HCT116 (cell line): ENCODE results near the gene ICAM2. TPM values are rescaled to one million over a fixed set of nuclear protein-coding genes. Genes with fewer than 3 reads are reported as not detected.

Experiments
- ATAC-seq: fragments of 200-7000 bp; cut with Tn5 transposase; 2 replicates; pipeline ENCODE4 v1.9.1; 2020; ENCODE audit warnings: mild to moderate bottlenecking, moderate library complexity
- BruUV-seq: library from RNA; stranded (reverse); fragments of 400-500 nt; replicated peaks from 2 replicates; lab custom pipeline; 2021; lab: Mats Ljungman, UMichigan
- CTCF ChIA-PET: fragments of 300-600 bp; sonication (Branson Sonifier 250); formaldehyde crosslinking; loops from one replicate; lab custom pipeline; 2021; ENCODE audit warnings: antibody characterized with exemption; lab: Charles Lee
- POLR2A ChIA-PET: fragments of 300-600, 350-600 bp; sonication (Branson Sonifier 250); formaldehyde crosslinking; loops from one replicate; lab custom pipeline; 2021; ENCODE audit warnings: antibody characterized with exemption; lab: Charles Lee
- RAD21 ChIA-PET, 2 experiments: fragments of 300-600 bp; sonication (Branson Sonifier 250); formaldehyde crosslinking; loops; one replicate each; lab custom pipeline; 2023; ENCODE audit warnings: low total read pairs in 2 of 2; ENCODE audit not compliant: uncharacterized antibody in 2 of 2, unreplicated experiment in 2 of 2, low non-redundant PET in 1 of 2; lab: Charles Lee
- DNase-seq: peaks from one replicate; pipeline ENCODE4 v3.0.0-alpha.2; 2010; ENCODE audit warnings: low read depth, low spot score
- H2AFZ ChIP-seq: fragments of 200-600 bp; shearing (Covaris generic), sonication (generic); 2 replicates; pipeline ENCODE4 v1.6.1; 2017; ENCODE audit warnings: low read depth, mixed run types, mixed read lengths, antibody characterized with exemption, low read length; ENCODE audit not compliant: poor library complexity, severe bottlenecking
- H3K27ac ChIP-seq: 2 replicates; pipeline ENCODE4 v1.5.1; 2012; ENCODE audit warnings: low read depth, low read length
- H3K27me3 ChIP-seq: fragments of 200-600 bp; sonication (generic); 2 replicates; pipeline ENCODE4 v1.6.1; 2016; ENCODE audit warnings: mixed run types, low read length, mixed read lengths; ENCODE audit not compliant: insufficient read depth
- H3K36me3 ChIP-seq, 2 experiments: fragments of 200-500 bp in 1 of 2; fragments of 200-600 bp in 1 of 2; sonication (Bioruptor generic) in 1 of 2; sonication (generic) in 1 of 2; 2 replicates each; pipeline versions ENCODE4 v1.5.1 to v1.6.1; 2014 to 2016; ENCODE audit warnings: low read length in 2 of 2, inconsistent platforms in 1 of 2, mixed read lengths in 1 of 2, mixed run types in 1 of 2; ENCODE audit not compliant: insufficient read depth in 2 of 2, control insufficient read depth in 1 of 2
- H3K4me1 ChIP-seq, 2 experiments: fragments of 200-600 bp in 1 of 2; sonication (generic) in 1 of 2; 2 replicates each; pipeline versions ENCODE4 v1.5.1 to v1.6.1; 2012 to 2017; ENCODE audit warnings: low read length in 2 of 2, inconsistent platforms in 1 of 2, mild to moderate bottlenecking in 1 of 2, mixed read lengths in 1 of 2, mixed run types in 1 of 2, moderate library complexity in 1 of 2; ENCODE audit not compliant: insufficient read depth in 2 of 2, control insufficient read depth in 1 of 2
- H3K4me2 ChIP-seq: fragments of 200-600 bp; sonication (generic); 2 replicates; pipeline ENCODE4 v1.6.1; 2017; ENCODE audit warnings: mixed run types, low read length, mixed read lengths
- H3K4me3 ChIP-seq, 2 experiments: fragments of 200-600 bp in 1 of 2; sonication (generic) in 1 of 2; replicated peaks in 1 of 2; 2 replicates each; pipeline ENCODE4 v1.5.1; 2011 to 2016; ENCODE audit warnings: low read length in 2 of 2, control low read depth in 1 of 2, low read depth in 1 of 2, mild to moderate bottlenecking in 1 of 2, mixed read lengths in 1 of 2, mixed run types in 1 of 2
- H3K79me2 ChIP-seq: fragments of 200-600 bp; sonication (generic); 2 replicates; pipeline ENCODE4 v1.6.1; 2017; ENCODE audit warnings: mild to moderate bottlenecking, mixed run types, low read length, moderate library complexity, mixed read lengths; ENCODE audit not compliant: insufficient read depth
- H3K9ac ChIP-seq: fragments of 200-600 bp; sonication (generic); 2 replicates; pipeline ENCODE4 v1.6.1; 2016; ENCODE audit warnings: low read length, mixed read lengths
- H3K9me2 ChIP-seq: fragments of 200-600 bp; sonication (generic), shearing (Covaris generic); 2 replicates; pipeline ENCODE4 v1.6.1; 2017; ENCODE audit warnings: mixed run types, mild to moderate bottlenecking, moderate library complexity; ENCODE audit not compliant: insufficient read depth
- H3K9me3 ChIP-seq, 2 experiments: fragments of 200-500 bp in 1 of 2; fragments of 200-600 bp in 1 of 2; sonication (Bioruptor generic) in 1 of 2; sonication (generic) in 1 of 2; 2 replicates each; pipeline ENCODE4 v1.6.1; 2014 to 2017; ENCODE audit warnings: low read length in 2 of 2, mixed read lengths in 2 of 2, inconsistent platforms in 1 of 2, low read depth in 1 of 2, mild to moderate bottlenecking in 1 of 2, mixed run types in 1 of 2, moderate library complexity in 1 of 2; ENCODE audit not compliant: control insufficient read depth in 1 of 2, insufficient read depth in 1 of 2
- H4K20me1 ChIP-seq: fragments of 200-600 bp; sonication (generic), shearing (Covaris generic); 2 replicates; pipeline ENCODE4 v1.6.1; 2017; ENCODE audit warnings: mixed run types, mild to moderate bottlenecking, moderate library complexity; ENCODE audit not compliant: insufficient read depth
- CBX3 ChIP-seq: IDR thresholded peaks from 2 replicates; pipeline ENCODE4 v1.6.1; 2012; ENCODE audit warnings: low read depth
- CEBPB ChIP-seq: IDR thresholded peaks from 2 replicates; pipeline ENCODE4 v1.6.1; 2012; ENCODE audit warnings: low read depth
- EGR1 ChIP-seq: IDR thresholded peaks from 2 replicates; pipeline ENCODE4 v1.6.1; 2012; ENCODE audit warnings: low read depth
- ELF1 ChIP-seq: IDR thresholded peaks from 2 replicates; pipeline ENCODE4 v1.6.1; 2012; ENCODE audit warnings: low read depth, borderline replicate concordance
- EZH2 ChIP-seq: fragments of 200-600 bp; sonication (generic); IDR thresholded peaks from 2 replicates; pipeline ENCODE4 v1.6.1; 2017; ENCODE audit warnings: antibody characterized with exemption, mixed run types
- EZH2phosphoT487 ChIP-seq: fragments of 200-600 bp; IDR thresholded peaks from 2 replicates; pipeline ENCODE4 v1.6.1; 2018; ENCODE audit warnings: antibody characterized with exemption, borderline replicate concordance
- FOSL1 ChIP-seq: IDR thresholded peaks from 2 replicates; pipeline ENCODE4 v1.6.1; 2012; ENCODE audit warnings: low read depth
- JUND ChIP-seq: IDR thresholded peaks from 2 replicates; pipeline ENCODE4 v1.6.1; 2012
- POLR2AphosphoS5 ChIP-seq: IDR thresholded peaks from 2 replicates; pipeline ENCODE4 v1.6.1; 2011; ENCODE audit warnings: mild to moderate bottlenecking, low read depth, low read length, moderate library complexity
- RAD21 ChIP-seq: IDR thresholded peaks from 2 replicates; pipeline ENCODE4 v1.6.1; 2012; ENCODE audit warnings: low read depth, mild to moderate bottlenecking
- SIN3A ChIP-seq: IDR thresholded peaks from 2 replicates; pipeline ENCODE4 v1.6.1; 2012; ENCODE audit warnings: low read depth
- SP1 ChIP-seq: IDR thresholded peaks from 2 replicates; pipeline ENCODE4 v1.6.1; 2012; ENCODE audit warnings: low read depth
- TCF7L2 ChIP-seq: IDR thresholded peaks from 2 replicates; pipeline ENCODE4 v1.7.0; 2011; ENCODE audit warnings: borderline replicate concordance, inconsistent platforms; ENCODE audit not compliant: insufficient read depth, insufficient read length; ENCODE audit errors: extremely low read depth
- YY1 ChIP-seq: IDR thresholded peaks from 2 replicates; pipeline ENCODE4 v1.6.1; 2011; ENCODE audit warnings: low read length, low read depth, moderate library complexity, mild to moderate bottlenecking; ENCODE audit not compliant: insufficient replicate concordance; ENCODE audit errors: extremely low read depth
- ZFX ChIP-seq: fragments of 450-650 bp; IDR thresholded peaks from 2 replicates; pipeline ENCODE4 v1.6.1; 2017
- ZNF274 ChIP-seq: fragments of 200-500 bp; sonication (Bioruptor generic); IDR thresholded peaks from 2 replicates; pipeline ENCODE4 v1.6.1; 2014; ENCODE audit warnings: mild to moderate bottlenecking, low read depth, low read length, inconsistent platforms
- intact Hi-C: fragments of 100-400 bp; cut with micrococcal nuclease; formaldehyde crosslinking; loops from 2 replicates; pipeline ENCODE4 v1.10.0; 2022
- total RNA-seq: library from RNA; stranded (reverse); gene quantifications from one replicate; pipeline ENCODE4 v1.2.1, GENCODE V29; 2021; ENCODE audit not compliant: unreplicated experiment
- TF ChIP-seq, protein P1 (sequence below): IDR thresholded peaks from 2 replicates; pipeline ENCODE4 v1.6.1; 2012
- TF ChIP-seq, protein P2 (sequence below): IDR thresholded peaks from 2 replicates; pipeline ENCODE4 v1.6.1; 2012; ENCODE audit warnings: low read depth
- TF ChIP-seq, protein P3 (sequence below), 3 experiments: fragments of 200-600 bp in 1 of 3; sonication (generic) in 1 of 3; IDR thresholded peaks in 2 of 3; conservative IDR thresholded peaks in 1 of 3; 2 replicates each; pipeline ENCODE4 v1.5.1; 2012 to 2017; ENCODE audit warnings: low read depth in 2 of 3, low read length in 2 of 3, antibody characterized with exemption in 1 of 3, borderline replicate concordance in 1 of 3, control low read depth in 1 of 3, mild to moderate bottlenecking in 1 of 3, mixed read lengths in 1 of 3, mixed run types in 1 of 3, moderate library complexity in 1 of 3; ENCODE audit not compliant: insufficient read depth in 1 of 3
- TF ChIP-seq, protein P4 (sequence below): IDR thresholded peaks from 2 replicates; pipeline ENCODE4 v1.6.1; 2011; ENCODE audit warnings: mild to moderate bottlenecking, low read length, moderate library complexity; ENCODE audit not compliant: insufficient replicate concordance; ENCODE audit errors: extremely low read depth

ICAM2 gene
- total RNA-seq, 1 experiment from 2014 or later, result 0.61 TPM

DNA sequence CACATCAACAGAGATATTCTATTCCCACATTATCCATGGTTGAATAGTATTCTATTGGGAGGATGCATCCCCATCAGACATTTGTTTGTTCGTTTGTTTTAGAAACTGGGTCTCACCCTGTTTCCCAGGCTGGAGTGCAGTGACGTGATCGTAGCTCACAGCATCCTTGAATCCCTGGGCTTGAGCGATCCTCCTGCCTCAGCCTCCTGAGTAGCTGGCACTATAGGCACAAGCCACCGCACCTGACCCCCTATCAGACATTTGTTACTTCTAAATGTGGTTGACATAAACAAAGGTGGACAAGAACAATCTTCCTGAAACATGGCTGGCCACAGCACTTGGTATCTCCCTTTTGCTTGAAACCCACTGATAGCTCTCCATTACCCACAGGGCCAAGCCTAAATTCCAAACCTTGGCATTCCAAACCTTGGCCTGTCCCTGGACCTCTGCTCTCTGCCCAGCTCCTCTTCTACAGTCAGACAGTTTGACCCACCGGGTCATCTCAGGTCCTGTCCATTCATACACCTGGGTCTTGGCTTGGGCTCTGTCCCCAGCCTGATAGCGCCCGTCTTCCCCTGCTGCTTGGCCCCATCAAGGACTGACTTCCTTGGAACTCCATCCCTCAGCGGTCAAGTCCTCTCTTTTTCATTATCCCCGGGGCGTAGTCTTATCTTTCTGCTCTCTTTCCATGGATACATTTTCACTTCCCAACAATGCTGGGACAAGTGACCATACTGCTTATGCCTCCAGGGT is 23.8 kb downstream of the ICAM2 start:
- no peak overlapping the region for H3K27ac ChIP-seq
- ATAC-seq, result no peak
- ChIA-PET CTCF (interaction anchor here (0.9 kb wide), 1 partner anchor 137 kb away, joined by 3 read pairs; no protein-coding TSS in a partner anchor), RAD21 (no interaction called here), POLR2A (no interaction called here)
- peaks cover 38% of the 10 kb centered on the region; the same call in 1 of the 2 replicates for H3K27me3 ChIP-seq
- H3K79me2 ChIP-seq, result no peaks in the 10 kb centered on the region
- no peak overlapping the region for H3K9ac ChIP-seq
- no peaks in the 10 kb centered on the region for H3K36me3 ChIP-seq
- no peaks in the 10 kb centered on the region for H3K9me3 ChIP-seq
- H3K9me2 ChIP-seq, result no peaks in the 10 kb centered on the region
- DNase-seq, result no peak
- H2AFZ ChIP-seq, result no peak overlapping the region
- no peak overlapping the region for H3K4me2 ChIP-seq
- no peak for TF ChIP-seq TCF7L2
- TF ChIP-seq ZFX, result no peak
- TF ChIP-seq ELF1, result no peak
- TF ChIP-seq, protein P1, sequence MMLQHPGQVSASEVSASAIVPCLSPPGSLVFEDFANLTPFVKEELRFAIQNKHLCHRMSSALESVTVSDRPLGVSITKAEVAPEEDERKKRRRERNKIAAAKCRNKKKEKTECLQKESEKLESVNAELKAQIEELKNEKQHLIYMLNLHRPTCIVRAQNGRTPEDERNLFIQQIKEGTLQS, result no peak
- TF ChIP-seq EGR1, result no peak
- TF ChIP-seq EZH2, result no peak
- TF ChIP-seq, protein P2, sequence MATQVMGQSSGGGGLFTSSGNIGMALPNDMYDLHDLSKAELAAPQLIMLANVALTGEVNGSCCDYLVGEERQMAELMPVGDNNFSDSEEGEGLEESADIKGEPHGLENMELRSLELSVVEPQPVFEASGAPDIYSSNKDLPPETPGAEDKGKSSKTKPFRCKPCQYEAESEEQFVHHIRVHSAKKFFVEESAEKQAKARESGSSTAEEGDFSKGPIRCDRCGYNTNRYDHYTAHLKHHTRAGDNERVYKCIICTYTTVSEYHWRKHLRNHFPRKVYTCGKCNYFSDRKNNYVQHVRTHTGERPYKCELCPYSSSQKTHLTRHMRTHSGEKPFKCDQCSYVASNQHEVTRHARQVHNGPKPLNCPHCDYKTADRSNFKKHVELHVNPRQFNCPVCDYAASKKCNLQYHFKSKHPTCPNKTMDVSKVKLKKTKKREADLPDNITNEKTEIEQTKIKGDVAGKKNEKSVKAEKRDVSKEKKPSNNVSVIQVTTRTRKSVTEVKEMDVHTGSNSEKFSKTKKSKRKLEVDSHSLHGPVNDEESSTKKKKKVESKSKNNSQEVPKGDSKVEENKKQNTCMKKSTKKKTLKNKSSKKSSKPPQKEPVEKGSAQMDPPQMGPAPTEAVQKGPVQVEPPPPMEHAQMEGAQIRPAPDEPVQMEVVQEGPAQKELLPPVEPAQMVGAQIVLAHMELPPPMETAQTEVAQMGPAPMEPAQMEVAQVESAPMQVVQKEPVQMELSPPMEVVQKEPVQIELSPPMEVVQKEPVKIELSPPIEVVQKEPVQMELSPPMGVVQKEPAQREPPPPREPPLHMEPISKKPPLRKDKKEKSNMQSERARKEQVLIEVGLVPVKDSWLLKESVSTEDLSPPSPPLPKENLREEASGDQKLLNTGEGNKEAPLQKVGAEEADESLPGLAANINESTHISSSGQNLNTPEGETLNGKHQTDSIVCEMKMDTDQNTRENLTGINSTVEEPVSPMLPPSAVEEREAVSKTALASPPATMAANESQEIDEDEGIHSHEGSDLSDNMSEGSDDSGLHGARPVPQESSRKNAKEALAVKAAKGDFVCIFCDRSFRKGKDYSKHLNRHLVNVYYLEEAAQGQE, result no peak
- no peak for TF ChIP-seq EZH2phosphoT487
- TF ChIP-seq CBX3, result no peak
- no peak for TF ChIP-seq JUND
- no peak for TF ChIP-seq SP1
- TF ChIP-seq ZNF274, result no peak
- no peak for TF ChIP-seq RAD21
- no peak for TF ChIP-seq POLR2AphosphoS5
- TF ChIP-seq YY1, result no peak
- TF ChIP-seq FOSL1, result no peak
- TF ChIP-seq SIN3A, result no peak
- TF ChIP-seq, protein P3, sequence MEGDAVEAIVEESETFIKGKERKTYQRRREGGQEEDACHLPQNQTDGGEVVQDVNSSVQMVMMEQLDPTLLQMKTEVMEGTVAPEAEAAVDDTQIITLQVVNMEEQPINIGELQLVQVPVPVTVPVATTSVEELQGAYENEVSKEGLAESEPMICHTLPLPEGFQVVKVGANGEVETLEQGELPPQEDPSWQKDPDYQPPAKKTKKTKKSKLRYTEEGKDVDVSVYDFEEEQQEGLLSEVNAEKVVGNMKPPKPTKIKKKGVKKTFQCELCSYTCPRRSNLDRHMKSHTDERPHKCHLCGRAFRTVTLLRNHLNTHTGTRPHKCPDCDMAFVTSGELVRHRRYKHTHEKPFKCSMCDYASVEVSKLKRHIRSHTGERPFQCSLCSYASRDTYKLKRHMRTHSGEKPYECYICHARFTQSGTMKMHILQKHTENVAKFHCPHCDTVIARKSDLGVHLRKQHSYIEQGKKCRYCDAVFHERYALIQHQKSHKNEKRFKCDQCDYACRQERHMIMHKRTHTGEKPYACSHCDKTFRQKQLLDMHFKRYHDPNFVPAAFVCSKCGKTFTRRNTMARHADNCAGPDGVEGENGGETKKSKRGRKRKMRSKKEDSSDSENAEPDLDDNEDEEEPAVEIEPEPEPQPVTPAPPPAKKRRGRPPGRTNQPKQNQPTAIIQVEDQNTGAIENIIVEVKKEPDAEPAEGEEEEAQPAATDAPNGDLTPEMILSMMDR (IDR thresholded peaks at IDR 0.05 in 2 of 3, conservative IDR thresholded peaks at IDR 0.05 in 1 of 3; ENCODE audit: borderline replicate concordance in 1 of 3, insufficient read depth in 1 of 3, low read depth in 2 of 3, low read length in 2 of 3), result no peak
- TF ChIP-seq CEBPB, result no peak
- TF ChIP-seq, protein P4, sequence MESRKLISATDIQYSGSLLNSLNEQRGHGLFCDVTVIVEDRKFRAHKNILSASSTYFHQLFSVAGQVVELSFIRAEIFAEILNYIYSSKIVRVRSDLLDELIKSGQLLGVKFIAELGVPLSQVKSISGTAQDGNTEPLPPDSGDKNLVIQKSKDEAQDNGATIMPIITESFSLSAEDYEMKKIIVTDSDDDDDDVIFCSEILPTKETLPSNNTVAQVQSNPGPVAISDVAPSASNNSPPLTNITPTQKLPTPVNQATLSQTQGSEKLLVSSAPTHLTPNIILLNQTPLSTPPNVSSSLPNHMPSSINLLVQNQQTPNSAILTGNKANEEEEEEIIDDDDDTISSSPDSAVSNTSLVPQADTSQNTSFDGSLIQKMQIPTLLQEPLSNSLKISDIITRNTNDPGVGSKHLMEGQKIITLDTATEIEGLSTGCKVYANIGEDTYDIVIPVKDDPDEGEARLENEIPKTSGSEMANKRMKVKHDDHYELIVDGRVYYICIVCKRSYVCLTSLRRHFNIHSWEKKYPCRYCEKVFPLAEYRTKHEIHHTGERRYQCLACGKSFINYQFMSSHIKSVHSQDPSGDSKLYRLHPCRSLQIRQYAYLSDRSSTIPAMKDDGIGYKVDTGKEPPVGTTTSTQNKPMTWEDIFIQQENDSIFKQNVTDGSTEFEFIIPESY, result no peak
- H3K4me1 ChIP-seq, result no peaks in the 10 kb centered on the region
- no TSS peak for BruUV-seq
- no peak overlapping the region for H3K4me3 ChIP-seq
- no peaks in the 10 kb centered on the region for H4K20me1 ChIP-seq
- intact Hi-C loops, result no loop called here
